Limb (tissue), 2 donors: ENCODE data around the gene ZSWIM8.
A peak's percentile ranks its signal among the peaks of the same experiment; 100 is the strongest.

Experiments
- DNase-seq, 2 donors: peaks; one replicate each; pipeline ENCODE4 v3.0.0-alpha.2; 2016; ENCODE audit errors: extremely low spot score in 2 of 2

ZSWIM8 gene

DNA sequence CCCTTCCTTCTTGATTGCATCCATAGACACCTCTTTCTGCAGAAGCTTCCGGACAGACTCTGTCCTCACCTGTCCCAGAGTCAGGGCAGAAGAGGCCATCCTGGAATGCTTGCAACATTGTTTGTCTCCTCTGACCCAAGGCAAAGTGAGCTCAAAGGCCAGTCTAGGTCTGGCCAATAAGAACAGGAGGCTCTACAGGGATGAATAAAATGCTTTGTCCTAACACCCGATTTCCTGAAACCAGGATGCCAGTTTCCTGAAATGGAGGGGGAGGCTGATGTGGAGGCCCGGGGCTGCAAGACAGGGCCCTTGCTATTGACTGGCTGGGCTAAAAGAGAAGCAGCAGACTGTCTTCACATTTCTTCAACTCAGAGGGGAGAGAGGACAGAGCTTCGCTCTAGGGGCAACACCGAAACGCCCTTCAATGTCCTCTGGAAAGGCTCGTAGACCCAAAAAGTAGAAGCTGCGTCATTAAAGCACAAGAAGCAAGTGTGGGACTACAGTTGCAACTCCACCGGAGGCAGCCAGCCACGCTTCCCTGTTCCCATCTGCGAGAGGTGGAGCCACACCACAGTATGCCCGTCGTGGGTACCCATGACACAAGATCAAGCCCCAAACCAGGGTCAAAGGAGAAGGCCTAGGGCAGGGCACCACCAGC is 55.1 kb downstream of the ZSWIM8 start:
- DNase-seq = no peak

DNA sequence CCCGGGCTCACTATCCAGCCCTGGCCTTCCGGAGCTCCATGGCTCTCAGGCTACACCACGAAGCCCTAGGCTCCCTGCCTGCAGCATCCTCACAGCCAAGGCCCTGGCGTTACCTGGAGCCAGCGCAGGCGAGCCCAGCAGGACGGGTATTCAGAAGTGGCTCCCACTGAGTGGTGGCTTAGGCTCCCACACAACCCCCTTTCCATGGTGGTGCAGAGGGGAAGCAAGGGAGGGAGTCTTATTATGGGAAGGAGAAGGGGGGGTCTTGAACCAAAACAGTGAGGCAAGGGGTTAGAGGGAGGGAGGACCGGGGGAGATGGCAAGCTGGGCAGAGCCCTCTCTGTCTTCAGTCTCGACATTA is 55.6 kb downstream of the ZSWIM8 start:
- no peak for DNase-seq

DNA sequence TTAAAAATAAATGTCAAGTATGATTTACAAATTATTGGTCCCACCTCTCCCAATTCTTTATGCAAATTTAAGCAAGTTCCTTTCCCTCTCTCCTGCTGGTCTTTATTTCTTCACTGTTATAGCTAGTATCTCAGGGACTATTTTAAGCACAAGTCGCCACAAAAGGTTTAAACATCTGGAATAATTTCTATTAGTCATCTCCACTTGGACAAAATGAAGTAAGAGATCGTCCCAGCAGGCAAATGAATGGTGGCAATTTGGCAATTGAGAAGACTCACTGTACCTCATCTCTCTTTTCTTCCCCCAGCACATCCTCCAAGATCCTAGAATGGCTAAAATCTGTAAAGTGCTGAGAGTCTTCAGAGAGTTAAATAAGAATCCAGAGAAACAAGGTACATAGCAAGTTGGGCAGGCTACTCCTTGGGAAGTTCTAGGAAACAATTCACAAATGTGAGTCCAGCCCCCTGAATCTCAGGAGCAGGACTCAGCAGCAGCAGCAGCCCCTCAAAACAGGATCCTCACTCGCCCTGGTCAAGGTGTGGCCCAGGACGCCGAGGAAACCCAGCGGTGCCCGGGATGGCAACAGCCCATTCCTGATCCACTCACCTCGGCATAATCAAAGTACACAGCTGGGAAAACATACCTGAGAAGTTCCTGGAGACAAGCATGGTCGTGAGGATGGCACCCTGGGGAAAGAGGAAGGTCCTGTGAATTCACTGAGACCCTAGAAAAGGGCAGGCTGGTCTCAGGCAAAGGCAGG is 56.3 kb downstream of the ZSWIM8 start:
- no peak for DNase-seq

GRCh38 chr10:73842349-73842748 is 56.9 kb downstream of the ZSWIM8 start:
- DNase-seq = no peak

DNA sequence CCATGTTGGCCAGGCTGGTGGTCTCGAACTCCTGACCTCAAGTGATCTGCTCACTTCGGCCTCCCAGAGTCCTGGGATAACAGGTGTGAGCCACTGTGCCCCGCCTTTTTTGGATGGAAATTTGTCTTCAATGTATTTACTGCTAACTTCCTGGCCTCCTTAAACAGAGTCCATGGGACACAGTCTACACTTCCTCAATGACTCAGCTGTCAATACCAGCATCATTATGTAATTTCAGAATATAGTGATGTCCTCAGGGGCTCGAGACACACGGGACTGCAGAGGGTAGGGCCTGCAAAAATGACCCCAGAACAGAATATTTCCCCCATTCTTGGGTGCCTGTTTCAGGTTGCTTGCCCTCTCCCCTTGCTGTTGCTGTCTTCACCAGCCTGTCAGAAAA is 57.9 kb downstream of the ZSWIM8 start:
- no peak for DNase-seq

- no peak for DNase-seq
Observed at GRCh38 chr10:73847031-73847430, 61.6 kb downstream of the ZSWIM8 start.

DNA sequence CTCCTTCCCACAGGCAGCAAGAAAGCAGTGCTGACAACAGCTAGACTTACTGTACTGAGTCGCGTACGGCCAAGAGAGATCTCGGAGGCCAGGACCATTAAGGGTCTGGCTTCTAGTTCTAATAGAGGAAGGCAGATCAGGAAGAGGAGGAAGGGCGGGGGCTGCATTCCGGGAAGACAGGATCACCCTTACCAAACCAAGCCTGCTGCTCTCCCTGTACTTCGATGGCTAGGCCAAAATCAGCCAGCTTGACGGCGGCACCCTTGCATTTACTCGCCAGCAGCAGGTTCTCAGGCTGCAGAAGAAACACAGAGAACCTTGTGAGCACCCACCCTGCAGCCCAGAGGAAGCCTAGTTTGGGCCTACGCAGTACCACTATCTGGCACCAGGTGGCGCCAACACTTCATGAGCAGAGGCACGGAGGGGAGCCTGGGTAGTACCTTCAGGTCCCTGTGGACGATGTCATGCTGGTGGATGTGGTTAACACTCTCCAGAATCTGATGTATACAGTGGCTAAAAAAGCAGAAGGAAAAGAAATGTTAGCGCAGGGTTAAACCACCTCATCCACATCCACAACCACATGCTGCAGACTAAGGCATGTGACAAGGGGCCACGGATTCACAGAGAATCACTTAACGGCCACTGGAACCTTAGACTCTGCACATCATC is 63.5 kb downstream of the ZSWIM8 start:
- peak; percentile 79 to 90 for DNase-seq

GRCh38 chr10:73850211-73850610 is 64.8 kb downstream of the ZSWIM8 start:
- DNase-seq = no peak

DNA sequence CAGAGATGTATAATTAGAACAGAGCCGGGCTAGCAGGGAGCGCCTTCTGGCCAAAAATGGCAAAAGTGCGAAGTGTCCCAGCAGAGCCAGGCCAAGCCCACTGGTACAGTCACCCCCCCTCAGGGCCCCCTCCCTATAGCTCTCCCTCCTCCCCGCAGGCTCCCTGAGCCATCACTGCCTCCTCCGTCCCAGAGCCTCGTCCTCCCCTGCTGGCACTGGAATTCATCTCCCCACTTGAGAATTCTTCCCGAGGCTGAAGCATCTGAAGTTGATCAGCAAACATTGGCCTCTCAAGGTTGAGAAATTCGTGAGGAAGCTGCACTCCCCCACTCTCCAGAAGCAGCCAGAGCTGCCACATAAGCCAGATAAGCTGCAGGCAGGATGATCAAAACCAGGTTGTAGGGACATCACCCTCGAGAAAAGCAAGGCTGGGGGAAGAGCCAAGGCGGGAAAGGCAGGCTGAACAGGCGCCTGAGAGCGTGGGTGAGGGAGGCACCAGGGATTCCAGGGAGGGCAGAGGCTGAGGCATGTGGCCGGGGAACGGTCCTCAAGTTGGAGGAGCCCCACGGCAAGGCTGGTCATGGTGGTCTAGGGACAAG is 65.6 kb downstream of the ZSWIM8 start:
- no peak for DNase-seq
